IMR-90 (cell line): ENCODE data around the gene CD72. TPM values are rescaled to one million over a fixed set of nuclear protein-coding genes. Genes with fewer than 3 reads are reported as not detected.

Experiments
- ATAC-seq: fragments of 200-7000 bp; cut with Tn5 transposase; 2 replicates; pipeline ENCODE4 v1.9.1; 2020; ENCODE audit warnings: low read depth, mild to moderate bottlenecking, moderate library complexity
- BruUV-seq: library from RNA; stranded (reverse); fragments of 400-500 nt; replicated peaks from 2 replicates; lab custom pipeline; 2021; lab: Mats Ljungman, UMichigan
- CTCF ChIA-PET: fragments of 300-600 bp; formaldehyde crosslinking; extraction: SDS; loops from one replicate; lab custom pipeline; 2021; ENCODE audit warnings: antibody characterized with exemption; lab: Yijun Ruan, JAX
- POLR2A ChIA-PET: fragments of 300-600 bp; sonication (Branson Sonifier 250); formaldehyde crosslinking; loops from one replicate; lab custom pipeline; 2022; ENCODE audit warnings: antibody characterized with exemption; ENCODE audit not compliant: unreplicated experiment; lab: Charles Lee
- DNase-seq: peaks from one replicate; pipeline ENCODE4 v3.0.0; 2013
- H2AFZ ChIP-seq: replicated peaks from 2 replicates; pipeline ENCODE3; 2013; ENCODE audit warnings: low read length, mild to moderate bottlenecking; ENCODE audit not compliant: poor library complexity
- H2AK5ac ChIP-seq: 2 replicates; pipeline ENCODE4 v1.6.1; 2013; ENCODE audit warnings: low read depth, low read length, inconsistent platforms
- H2AK9ac ChIP-seq: replicated peaks from 2 replicates; pipeline ENCODE3; 2013; ENCODE audit warnings: mild to moderate bottlenecking, low read depth, low read length, moderate library complexity; ENCODE audit not compliant: poor library complexity
- H2BK120ac ChIP-seq: 2 replicates; pipeline ENCODE4 v1.6.1; 2013; ENCODE audit warnings: low read depth, low read length, inconsistent platforms
- H2BK15ac ChIP-seq: 3 replicates; pipeline ENCODE4 v1.6.1; 2013; ENCODE audit warnings: low read depth, low read length, inconsistent platforms
- H2BK20ac ChIP-seq: 2 replicates; pipeline ENCODE4 v1.6.1; 2013; ENCODE audit warnings: low read depth, mild to moderate bottlenecking, inconsistent platforms, low read length, moderate library complexity
- H2BK5ac ChIP-seq: 2 replicates; pipeline ENCODE4 v1.6.1; 2013; ENCODE audit warnings: mild to moderate bottlenecking, low read depth, low read length, inconsistent platforms; ENCODE audit not compliant: poor library complexity, severe bottlenecking
- H3K14ac ChIP-seq: replicated peaks from 2 replicates; pipeline ENCODE4 v1.6.1; 2013; ENCODE audit warnings: low read depth, low read length, inconsistent platforms
- H3K18ac ChIP-seq: 2 replicates; pipeline ENCODE4 v1.6.1; 2013; ENCODE audit warnings: low read depth, low read length, control low read depth
- H3K23ac ChIP-seq: 2 replicates; pipeline ENCODE4 v1.6.1; 2013; ENCODE audit warnings: low read depth, low read length, inconsistent platforms
- H3K27ac ChIP-seq: 2 replicates; pipeline ENCODE4 v1.5.1; 2013; ENCODE audit warnings: mild to moderate bottlenecking, control low read depth, low read length; ENCODE audit not compliant: insufficient read depth
- H3K27me3 ChIP-seq: 2 replicates; pipeline ENCODE4 v1.6.1; 2013; ENCODE audit warnings: low read length; ENCODE audit not compliant: control insufficient read depth, insufficient read depth
- H3K36me3 ChIP-seq: 2 replicates; pipeline ENCODE4 v1.6.1; 2013; ENCODE audit warnings: low read length, mixed read lengths; ENCODE audit not compliant: control insufficient read depth, insufficient read depth
- H3K4ac ChIP-seq: 2 replicates; pipeline ENCODE4 v1.6.1; 2013; ENCODE audit warnings: low read depth, low read length, inconsistent platforms
- H3K4me1 ChIP-seq: 2 replicates; pipeline ENCODE4 v1.6.1; 2013; ENCODE audit warnings: low read length, mixed read lengths; ENCODE audit not compliant: control insufficient read depth, insufficient read depth
- H3K4me2 ChIP-seq: 2 replicates; pipeline ENCODE4 v1.6.1; 2013; ENCODE audit warnings: low read depth, mild to moderate bottlenecking, control low read depth, low read length, moderate library complexity
- H3K4me3 ChIP-seq: 2 replicates; pipeline ENCODE4 v1.5.1; 2013; ENCODE audit warnings: low read depth, mild to moderate bottlenecking, control low read depth, low read length, moderate library complexity; ENCODE audit not compliant: insufficient read depth
- H3K56ac ChIP-seq: 2 replicates; pipeline ENCODE4 v1.6.1; 2013; ENCODE audit warnings: low read length, inconsistent platforms; ENCODE audit not compliant: insufficient read depth; ENCODE audit errors: extremely low read depth
- H3K79me1 ChIP-seq, 2 experiments: 2 replicates each; pipeline ENCODE4 v1.6.1; 2013; ENCODE audit warnings: low read length in 2 of 2, inconsistent platforms in 1 of 2, low read depth in 1 of 2
- H3K9ac ChIP-seq: 2 replicates; pipeline ENCODE4 v1.6.1; 2013; ENCODE audit warnings: low read depth, low read length, control low read depth
- H3K9me1 ChIP-seq: 2 replicates; pipeline ENCODE4 v1.6.1; 2013; ENCODE audit warnings: low read length, inconsistent platforms; ENCODE audit not compliant: insufficient read depth
- H3K9me3 ChIP-seq: 2 replicates; pipeline ENCODE4 v1.6.1; 2013; ENCODE audit warnings: low read length; ENCODE audit not compliant: control insufficient read depth, insufficient read depth
- H4K20me1 ChIP-seq: 2 replicates; pipeline ENCODE4 v1.6.1; 2013; ENCODE audit warnings: low read length, inconsistent platforms; ENCODE audit not compliant: insufficient read depth
- H4K5ac ChIP-seq: 2 replicates; pipeline ENCODE4 v1.6.1; 2013; ENCODE audit warnings: mild to moderate bottlenecking, low read depth, low read length, control low read depth
- H4K8ac ChIP-seq, 2 experiments: 2 replicates each; pipeline ENCODE4 v1.6.1; 2013; ENCODE audit warnings: low read depth in 2 of 2, low read length in 2 of 2, control low read depth in 1 of 2, inconsistent platforms in 1 of 2
- H4K91ac ChIP-seq: 2 replicates; pipeline ENCODE4 v1.6.1; 2013; ENCODE audit warnings: low read depth, low read length, inconsistent platforms; ENCODE audit not compliant: insufficient read depth
- CHD1 ChIP-seq: IDR thresholded peaks from 2 replicates; pipeline ENCODE4 v1.6.1; 2012; ENCODE audit warnings: low read depth, low read length, improper control_type of control experiment
- MAFK ChIP-seq: IDR thresholded peaks from 2 replicates; pipeline ENCODE4 v1.6.1; 2012; ENCODE audit warnings: low read depth, low read length, improper control_type of control experiment
- MAZ ChIP-seq: IDR thresholded peaks from 2 replicates; pipeline ENCODE4 v1.6.1; 2012; ENCODE audit warnings: low read depth, mild to moderate bottlenecking, low read length, improper control_type of control experiment, moderate library complexity, borderline replicate concordance
- RAD21 ChIP-seq: IDR thresholded peaks from 2 replicates; pipeline ENCODE4 v1.6.1; 2012; ENCODE audit warnings: low read length, improper control_type of control experiment
- dilution Hi-C: fragments of 300-500 bp; cut with HindIII; formaldehyde crosslinking; loops from one replicate; pipeline ENCODE4 v1.14.3; 2018; ENCODE audit warnings: low sequenced_read_pairs; ENCODE audit not compliant: unreplicated experiment
- in situ Hi-C: fragments of 300-500 bp; cut with MboI; formaldehyde crosslinking; loops from 3 replicates; pipeline ENCODE4 v1.14.3; 2019; ENCODE audit warnings: low sequenced_read_pairs, inconsistent platforms, mixed read lengths
- intact Hi-C: fragments of 100-400 bp; cut with micrococcal nuclease; formaldehyde crosslinking; loops from 2 replicates; pipeline ENCODE4 v1.10.0; 2022
- polyA plus RNA-seq, 3 experiments: library from polyadenylated mRNA; depleted of rRNA; stranded (reverse); fragments of >200 nt; gene quantifications; 2 replicates each; pipeline ENCODE4 v1.2.3, GENCODE V29; 2012; ENCODE audit warnings: low replicate concordance in 1 of 3
- total RNA-seq: library from RNA; depleted of rRNA; stranded (reverse); fragments of >200 nt; gene quantifications from 2 replicates; pipeline ENCODE4 v1.2.3, GENCODE V29; 2012

CD72 gene
- total and polyA plus RNA-seq, 2 of the 4 experiments (the other 2 are of a cell fraction), result 0.36 to 0.58 TPM

DNA sequence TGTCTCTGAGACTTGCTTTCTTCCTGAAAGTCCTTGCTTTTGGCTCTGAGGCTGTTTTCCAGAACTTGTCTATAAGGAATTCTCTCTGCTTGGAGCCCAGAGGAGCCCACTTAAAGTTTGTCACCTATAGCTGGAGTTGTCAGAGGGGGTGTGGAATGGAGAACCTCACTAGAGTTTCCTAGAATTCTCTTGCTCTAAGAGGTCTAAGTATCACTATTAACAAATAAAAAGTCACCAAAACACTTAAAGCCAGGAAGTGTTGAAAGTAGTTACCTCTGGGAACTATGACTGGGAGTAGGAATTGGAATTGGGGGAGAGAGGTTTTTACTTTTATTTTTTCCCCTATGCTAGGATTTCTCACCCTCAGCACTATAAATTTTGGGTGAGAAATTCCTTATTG is 17.5 kb upstream of the CD72 start:
- no peak overlapping the region for H3K18ac ChIP-seq
- no peaks in the 10 kb centered on the region for H3K9me3 ChIP-seq
- dilution Hi-C loops (no loop called here), in situ Hi-C loops (no loop called here), intact Hi-C loops (no loop called here)
- no peaks in the 10 kb centered on the region; the same call in 1 of the 2 replicates for H3K27me3 ChIP-seq
- no peaks in the 10 kb centered on the region for H4K20me1 ChIP-seq
- H2BK5ac ChIP-seq, result no peak overlapping the region
- no peaks in the 10 kb centered on the region for H3K4me1 ChIP-seq
- H2BK15ac ChIP-seq, result no peak overlapping the region
- TF ChIP-seq CHD1 (no peak), MAFK (no peak), RAD21 (no peak), MAZ (no peak)
- no peak overlapping the region for H2AK5ac ChIP-seq
- H3K4me2 ChIP-seq, result no peak overlapping the region
- no peak overlapping the region for H4K8ac ChIP-seq
- no peak overlapping the region for H3K9ac ChIP-seq
- no peak overlapping the region for H3K14ac ChIP-seq
- H2BK120ac ChIP-seq, result no peak overlapping the region
- no peak overlapping the region for H2AFZ ChIP-seq
- H4K91ac ChIP-seq, result no peak overlapping the region
- H2BK20ac ChIP-seq, result no peak overlapping the region
- H3K27ac ChIP-seq, result no peak overlapping the region
- no peaks in the 10 kb centered on the region for H3K79me1 ChIP-seq
- BruUV-seq, result no TSS peak
- no peak overlapping the region for H4K5ac ChIP-seq
- ChIA-PET CTCF (interaction anchor here (0.7 kb wide), 1 partner anchor 114 kb away, joined by 3 read pairs; no protein-coding TSS in a partner anchor), POLR2A (no interaction called here)
- no peak overlapping the region for H2AK9ac ChIP-seq
- H3K56ac ChIP-seq, result no peak overlapping the region
- H3K4me3 ChIP-seq, result no peak overlapping the region
- no peaks in the 10 kb centered on the region for H3K36me3 ChIP-seq
- H3K23ac ChIP-seq, result no peak overlapping the region
- no peaks in the 10 kb centered on the region for H3K9me1 ChIP-seq
- ATAC-seq (no peak), DNase-seq (no peak)
- no peak overlapping the region for H3K4ac ChIP-seq
